Neural cell (in vitro differentiated cells): Measurements from ENCODE around the gene KAT14. TPM values are rescaled to one million over a fixed set of nuclear protein-coding genes. Genes with fewer than 3 reads are reported as not detected.

Experiments used
- H2AFZ ChIP-seq: fragments of 200-600, 300-800 bp; sonication (generic), shearing (Covaris generic); 2 replicates; pipeline ENCODE4 v1.6.0; 2014; ENCODE audit warnings: low read depth, mild to moderate bottlenecking, antibody characterized with exemption, low read length, moderate library complexity
- H3F3A ChIP-seq: fragments of 200-600 bp; shearing (Covaris generic); 2 replicates; pipeline ENCODE4 v1.6.1; 2016; ENCODE audit warnings: mild to moderate bottlenecking, moderate library complexity, mixed read lengths, antibody characterized with exemption, low read length; ENCODE audit not compliant: insufficient read depth, poor library complexity, severe bottlenecking
- H3K27ac ChIP-seq: fragments of 200-600, 300-800 bp; sonication (generic), shearing (Covaris generic); 2 replicates; pipeline ENCODE4 v1.5.1; 2014; ENCODE audit warnings: mild to moderate bottlenecking, low read length, moderate library complexity
- H3K27me3 ChIP-seq: fragments of 300-800, 200-600 bp; sonication (generic), shearing (Covaris generic); 2 replicates; pipeline ENCODE4 v1.6.0; 2014; ENCODE audit warnings: mild to moderate bottlenecking, low read depth, low read length, moderate library complexity; ENCODE audit not compliant: insufficient read depth
- H3K36me3 ChIP-seq: fragments of 300-800, 200-600 bp; sonication (generic), shearing (Covaris generic); 2 replicates; pipeline ENCODE4 v1.5.1; 2014; ENCODE audit warnings: mild to moderate bottlenecking, antibody characterized with exemption, low read length, moderate library complexity; ENCODE audit not compliant: insufficient read depth
- H3K4me2 ChIP-seq: fragments of 300-800, 200-600 bp; sonication (generic), shearing (Covaris generic); 2 replicates; pipeline ENCODE4 v1.6.0; 2014; ENCODE audit warnings: mild to moderate bottlenecking, low read length
- H3K4me3 ChIP-seq: fragments of 300-800, 200-600 bp; sonication (generic), shearing (Covaris generic); 2 replicates; pipeline ENCODE4 v1.5.1; 2014; ENCODE audit warnings: mild to moderate bottlenecking, low read length, moderate library complexity
- H3K79me2 ChIP-seq: fragments of 200-600 bp; shearing (Covaris generic); replicated peaks from 2 replicates; pipeline ENCODE4 v1.6.0; 2014; ENCODE audit warnings: mild to moderate bottlenecking, low read length, moderate library complexity; ENCODE audit not compliant: insufficient read depth
- H3K9ac ChIP-seq: fragments of 300-800, 200-600 bp; sonication (generic), shearing (Covaris generic); 2 replicates; pipeline ENCODE4 v1.6.1; 2016; ENCODE audit warnings: mild to moderate bottlenecking, low read length, mixed read lengths
- H3K9me2 ChIP-seq: fragments of 200-600 bp; shearing (Covaris generic); 2 replicates; pipeline ENCODE4 v1.6.1; 2016; ENCODE audit warnings: mild to moderate bottlenecking, low read length, mixed read lengths; ENCODE audit not compliant: insufficient read depth
- H3K9me3 ChIP-seq: fragments of 200-600, 300-800 bp; sonication (generic), shearing (Covaris generic); 2 replicates; pipeline ENCODE4 v1.6.1; 2016; ENCODE audit warnings: mild to moderate bottlenecking, mixed run types, low read length, moderate library complexity, mixed read lengths
- H4K20me1 ChIP-seq: fragments of 200-600 bp; shearing (Covaris generic); 2 replicates; pipeline ENCODE4 v1.6.1; 2016; ENCODE audit warnings: mild to moderate bottlenecking, mixed run types; ENCODE audit not compliant: insufficient read depth
- CTCF ChIP-seq: fragments of 450-650 bp; IDR thresholded peaks from 2 replicates; pipeline ENCODE4 v1.5.1; 2014; ENCODE audit warnings: antibody characterized with exemption, mild to moderate bottlenecking, moderate library complexity; ENCODE audit not compliant: poor library complexity, severe bottlenecking
- EP300 ChIP-seq: fragments of 450-650 bp; conservative IDR thresholded peaks from 2 replicates; pipeline ENCODE4 v1.6.1; 2014; ENCODE audit warnings: antibody characterized with exemption, mild to moderate bottlenecking, moderate library complexity; ENCODE audit not compliant: poor library complexity, severe bottlenecking
- EZH2 ChIP-seq: fragments of 200-600, 300-800 bp; shearing (Covaris generic), sonication (generic); IDR thresholded peaks from 2 replicates; pipeline ENCODE4 v1.6.1; 2014; ENCODE audit warnings: antibody characterized with exemption, low read length, borderline replicate concordance, mild to moderate bottlenecking; ENCODE audit not compliant: insufficient read depth, poor library complexity, severe bottlenecking
- MXI1 ChIP-seq: fragments of 450-650 bp; conservative IDR thresholded peaks from 2 replicates; pipeline ENCODE4 v1.6.1; 2014; ENCODE audit warnings: antibody characterized with exemption, mild to moderate bottlenecking; ENCODE audit not compliant: poor library complexity, severe bottlenecking
- POLR2AphosphoS5 ChIP-seq: IDR thresholded peaks from 2 replicates; pipeline ENCODE4 v1.6.1; 2012
- RAD21 ChIP-seq: fragments of 450-650 bp; conservative IDR thresholded peaks from 2 replicates; pipeline ENCODE4 v1.6.1; 2014; ENCODE audit warnings: antibody characterized with exemption, mild to moderate bottlenecking, moderate library complexity
- REST ChIP-seq: IDR thresholded peaks from 2 replicates; pipeline ENCODE4 v1.6.1; 2012; ENCODE audit warnings: borderline replicate concordance
- SMC3 ChIP-seq: fragments of 450-650 bp; conservative IDR thresholded peaks from 2 replicates; pipeline ENCODE4 v1.6.1; 2014; ENCODE audit warnings: antibody characterized with exemption, mild to moderate bottlenecking, moderate library complexity; ENCODE audit not compliant: poor library complexity
- TAF1 ChIP-seq: IDR thresholded peaks from 2 replicates; pipeline ENCODE4 v1.6.1; 2012; ENCODE audit warnings: low read depth
- polyA plus RNA-seq: library from polyadenylated mRNA; depleted of rRNA; stranded (reverse); fragments of >200 nt; gene quantifications from 2 replicates; pipeline ENCODE4 v1.2.3, GENCODE V29; 2014

Gene KAT14
- polyA plus RNA-seq, 1 donor from 2014 or later, result 19.3 TPM

GRCh38 chr20:18138639-18139583 lies 1.2 kb downstream of the KAT14 start:
- Histone ChIP-seq H3K27ac (peak overlapping the region; percentile 84), H3K27me3 (no peaks in the 10 kb centered on the region), H3K79me2 (peaks cover 26% of the 10 kb centered on the region), H3K36me3 (no peaks in the 10 kb centered on the region), H3K4me2 (peak overlapping the region; percentile 99), H3K9me2 (no peaks in the 10 kb centered on the region), H3F3A (no peaks in the 10 kb centered on the region), H3K9me3 (no peaks in the 10 kb centered on the region), H2AFZ (peak overlapping the region; percentile 96), H3K4me3 (peak overlapping the region; percentile 97), H3K9ac (peak overlapping the region; percentile 89), H4K20me1 (no peaks in the 10 kb centered on the region)
- no peak for TF ChIP-seq REST
- no peak for TF ChIP-seq EP300
- no peak for TF ChIP-seq RAD21
- no peak for TF ChIP-seq EZH2
- TF ChIP-seq SMC3, result no peak
- TF ChIP-seq MXI1, result no peak
- no peak for TF ChIP-seq POLR2AphosphoS5
- TF ChIP-seq CTCF, result no peak

GRCh38 chr20:18139832-18140231 lies 2.2 kb downstream of the KAT14 start:
- H3K9me2 ChIP-seq, result no peaks in the 10 kb centered on the region
- no peaks in the 10 kb centered on the region for H3K27me3 ChIP-seq
- peaks cover 26% of the 10 kb centered on the region for H3K79me2 ChIP-seq
- H4K20me1 ChIP-seq, result no peaks in the 10 kb centered on the region
- H3F3A ChIP-seq, result no peaks in the 10 kb centered on the region
- H3K9ac ChIP-seq, result no peak overlapping the region
- H3K27ac ChIP-seq, result no peak overlapping the region
- no peak for TF ChIP-seq RAD21
- no peak for TF ChIP-seq REST
- no peak for TF ChIP-seq EZH2
- TF ChIP-seq TAF1, result no peak
- H3K4me2 ChIP-seq, result peak overlapping the region; percentile 99
- no peaks in the 10 kb centered on the region for H3K9me3 ChIP-seq
- H3K36me3 ChIP-seq, result no peaks in the 10 kb centered on the region
- H3K4me3 ChIP-seq, result peak overlapping the region; percentile 97
- no peak overlapping the region for H2AFZ ChIP-seq
